GM23338 (cell line): ENCODE results near the gene DNAH9. TPM values are rescaled to one million over a fixed set of nuclear protein-coding genes. Genes with fewer than 3 reads are reported as not detected.

Experiments used
- ATAC-seq: fragments of 200-7000 bp; cut with Tn5 transposase; 3 replicates; pipeline ENCODE4 v1.9.1; 2020
- DNase-seq: peaks from one replicate; pipeline ENCODE4 v3.0.0-alpha.2; 2015; ENCODE audit warnings: low spot score
- H2AFZ ChIP-seq: fragments of 200-600 bp; sonication (generic); 2 replicates; pipeline ENCODE4 v1.8.0; 2016; ENCODE audit warnings: antibody characterized with exemption, mild to moderate bottlenecking, moderate library complexity
- H3F3A ChIP-seq: fragments of 200-600 bp; sonication (generic); replicated peaks from 2 replicates; pipeline ENCODE4 v1.8.0; 2017; ENCODE audit warnings: antibody characterized with exemption, mixed run types, low read depth
- H3K27ac ChIP-seq: fragments of 200-600 bp; sonication (generic); 2 replicates; pipeline ENCODE4 v1.6.1; 2016; ENCODE audit warnings: low read depth
- H3K27me3 ChIP-seq: fragments of 200-600 bp; sonication (generic); 2 replicates; pipeline ENCODE4 v1.8.0; 2016; ENCODE audit warnings: mild to moderate bottlenecking, mixed run types, moderate library complexity; ENCODE audit not compliant: insufficient read depth
- H3K36me3 ChIP-seq: fragments of 200-600 bp; sonication (generic); 2 replicates; pipeline ENCODE4 v1.8.0; 2016; ENCODE audit warnings: mild to moderate bottlenecking; ENCODE audit not compliant: insufficient read depth
- H3K4me1 ChIP-seq: fragments of 200-600 bp; sonication (generic); 2 replicates; pipeline ENCODE4 v1.8.0; 2016; ENCODE audit warnings: mild to moderate bottlenecking, moderate library complexity; ENCODE audit not compliant: insufficient read depth
- H3K4me2 ChIP-seq: fragments of 200-600 bp; sonication (generic); 2 replicates; pipeline ENCODE4 v1.7.1; 2017; ENCODE audit warnings: mixed run types
- H3K4me3 ChIP-seq: fragments of 200-600 bp; sonication (generic); 2 replicates; pipeline ENCODE4 v1.6.1; 2016; ENCODE audit warnings: mixed run types
- H3K79me2 ChIP-seq: fragments of 200-600 bp; sonication (generic); replicated peaks from 2 replicates; pipeline ENCODE4 v1.8.0; 2017; ENCODE audit warnings: mild to moderate bottlenecking; ENCODE audit not compliant: insufficient read depth
- H3K9me2 ChIP-seq: fragments of 200-600 bp; sonication (generic); 2 replicates; pipeline ENCODE4 v1.8.0; 2017; ENCODE audit not compliant: insufficient read depth
- H4K20me1 ChIP-seq: fragments of 200-600 bp; sonication (generic); replicated peaks from 2 replicates; pipeline ENCODE4 v1.8.0; 2017; ENCODE audit warnings: mild to moderate bottlenecking; ENCODE audit not compliant: insufficient read depth
- H3K27ac Mint-ChIP-seq: 2 replicates; pipeline ENCODE4 v1.8.0; 2020; ENCODE audit warnings: inconsistent platforms, mild to moderate bottlenecking, moderate library complexity, mixed read lengths
- H3K27me3 Mint-ChIP-seq: 3 replicates; pipeline ENCODE4 v1.8.0; 2022; ENCODE audit warnings: low read depth, mild to moderate bottlenecking, moderate library complexity, mixed read lengths, inconsistent platforms; ENCODE audit not compliant: insufficient read depth, poor library complexity
- H3K36me3 Mint-ChIP-seq: 3 replicates; pipeline ENCODE4 v1.8.0; 2021; ENCODE audit warnings: low read depth, mild to moderate bottlenecking, inconsistent platforms, moderate library complexity, mixed read lengths
- H3K4me1 Mint-ChIP-seq: 3 replicates; pipeline ENCODE4 v1.8.0; 2020; ENCODE audit warnings: mild to moderate bottlenecking, inconsistent platforms, mixed read lengths
- H3K4me3 Mint-ChIP-seq: 3 replicates; pipeline ENCODE4 v1.8.0; 2021; ENCODE audit warnings: moderate library complexity, mild to moderate bottlenecking, inconsistent platforms, mixed read lengths
- H3K9me3 Mint-ChIP-seq: 3 replicates; pipeline ENCODE4 v1.8.0; 2020; ENCODE audit warnings: moderate library complexity, mild to moderate bottlenecking, inconsistent platforms, mixed read lengths
- CREB1 ChIP-seq: fragments of 250-450 bp; sonication (Bioruptor Pico); IDR thresholded peaks from 2 replicates; pipeline ENCODE4 v1.5.0; 2020; ENCODE audit warnings: low read depth, mild to moderate bottlenecking, moderate library complexity
- EZH2 ChIP-seq: fragments of 200-600 bp; sonication (generic); IDR thresholded peaks from one replicate; pipeline ENCODE4 v1.8.0; 2017; ENCODE audit warnings: antibody characterized with exemption, mild to moderate bottlenecking, low read depth; ENCODE audit not compliant: unreplicated experiment
- EZH2phosphoT487 ChIP-seq: fragments of 200-600 bp; sonication (generic); IDR thresholded peaks from one replicate; pipeline ENCODE4 v1.8.1; 2018; ENCODE audit warnings: antibody characterized with exemption; ENCODE audit not compliant: unreplicated experiment
- JUNB ChIP-seq: IDR thresholded peaks from one replicate; pipeline ENCODE4 v1.6.1; 2016; ENCODE audit warnings: antibody characterized with exemption; ENCODE audit not compliant: unreplicated experiment
- NANOG ChIP-seq: IDR thresholded peaks from 2 replicates; pipeline ENCODE4 v1.6.1; 2016; ENCODE audit warnings: antibody characterized with exemption, borderline replicate concordance
- POLR2AphosphoS5 ChIP-seq: IDR thresholded peaks from 2 replicates; pipeline ENCODE4 v1.6.1; 2016; ENCODE audit warnings: antibody characterized with exemption, low read depth
- STAT1 ChIP-seq: IDR thresholded peaks from one replicate; pipeline ENCODE4 v1.6.1; 2016; ENCODE audit warnings: antibody characterized with exemption; ENCODE audit not compliant: unreplicated experiment
- ZNF114 ChIP-seq: fragments of 250-450 bp; sonication (Bioruptor Pico); IDR thresholded peaks from 2 replicates; pipeline ENCODE4 v1.5.0; 2020; ENCODE audit warnings: mild to moderate bottlenecking, moderate library complexity
- ZNF331 ChIP-seq: fragments of 250-450 bp; sonication (Bioruptor Pico); IDR thresholded peaks from 2 replicates; pipeline ENCODE4 v1.5.0; 2020; ENCODE audit warnings: low read depth, mild to moderate bottlenecking, moderate library complexity
- polyA plus RNA-seq: library from polyadenylated mRNA; unstranded; fragments of >200 nt; fragmentation: Nextera tagmentation; extraction: Ambion mirVana; gene quantifications from 2 replicates; pipeline ENCODE4 v1.2.1, GENCODE V29; 2016
- total RNA-seq: library from RNA; depleted of rRNA; stranded (reverse); fragments of >200 nt; shearing (Covaris generic); gene quantifications from 2 replicates; pipeline ENCODE4 v1.2.3, GENCODE V29; 2014
- TF ChIP-seq, protein P1 (sequence below): IDR thresholded peaks from one replicate; pipeline ENCODE4 v1.6.1; 2018; ENCODE audit warnings: antibody characterized with exemption; ENCODE audit not compliant: unreplicated experiment
- TF ChIP-seq, protein P2 (sequence below): IDR thresholded peaks from 2 replicates; pipeline ENCODE4 v1.6.1; 2016; ENCODE audit warnings: antibody characterized with exemption
- TF ChIP-seq, protein P3 (sequence below), 2 experiments: fragments of 200-600 bp in 1 of 2; sonication (generic) in 1 of 2; conservative IDR thresholded peaks; 2 replicates each; pipeline versions ENCODE4 v1.5.1 to v1.6.1; 2016 to 2017; ENCODE audit warnings: antibody characterized with exemption in 2 of 2, low read depth in 2 of 2, mild to moderate bottlenecking in 2 of 2, moderate library complexity in 1 of 2
- TF ChIP-seq, protein P4 (sequence below): fragments of 250-450 bp; sonication (Bioruptor Pico); IDR thresholded peaks from 2 replicates; pipeline ENCODE4 v1.5.0; 2020; ENCODE audit warnings: mild to moderate bottlenecking, moderate library complexity

Gene DNAH9
- total and polyA plus RNA-seq, 2 experiments from 2014 or later = not detected

DNA sequence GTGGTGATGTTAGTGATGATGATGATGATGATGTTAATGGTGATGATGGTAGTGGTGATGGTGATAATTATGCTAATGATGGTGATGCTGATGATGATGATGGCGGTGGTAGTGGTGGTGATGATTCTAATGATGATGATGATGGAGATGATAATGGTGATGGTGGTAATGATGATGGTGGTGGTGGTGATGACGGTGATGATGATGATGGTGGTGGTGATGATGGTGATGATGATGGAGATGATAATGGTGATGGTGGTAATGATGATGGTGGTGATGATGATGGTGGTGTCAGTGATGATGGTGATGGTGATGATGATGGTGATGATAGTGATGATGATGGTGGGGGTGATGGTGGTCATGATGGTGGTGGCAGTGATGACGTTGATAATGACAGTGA lies 132.5 kb downstream of the DNAH9 start:
- Mint-ChIP-seq H3K36me3 (peaks cover 57% of the 10 kb centered on the region), H3K9me3 (no peaks in the 10 kb centered on the region; the same call in 1 of the 3 replicates), H3K4me1 (no peaks in the 10 kb centered on the region), H3K4me3 (no peak overlapping the region), H3K27ac (no peak overlapping the region), H3K27me3 (peaks cover 5% of the 10 kb centered on the region)
- no peak overlapping the region for H3K27ac ChIP-seq
- H2AFZ ChIP-seq = no peak overlapping the region
- no peaks in the 10 kb centered on the region for H3K79me2 ChIP-seq
- no peaks in the 10 kb centered on the region for H3F3A ChIP-seq
- no peak overlapping the region for H3K4me3 ChIP-seq
- DNase-seq (no peak), ATAC-seq (no peak)
- H3K9me2 ChIP-seq = no peaks in the 10 kb centered on the region
- TF ChIP-seq ZNF331 (no peak), JUNB (no peak), ZNF114 (no peak), EZH2phosphoT487 (no peak), EZH2 (no peak), POLR2AphosphoS5 (no peak), CREB1 (CRISPR knock-in tag) (no peak), NANOG (no peak), STAT1 (no peak)
- TF ChIP-seq, protein P1, sequence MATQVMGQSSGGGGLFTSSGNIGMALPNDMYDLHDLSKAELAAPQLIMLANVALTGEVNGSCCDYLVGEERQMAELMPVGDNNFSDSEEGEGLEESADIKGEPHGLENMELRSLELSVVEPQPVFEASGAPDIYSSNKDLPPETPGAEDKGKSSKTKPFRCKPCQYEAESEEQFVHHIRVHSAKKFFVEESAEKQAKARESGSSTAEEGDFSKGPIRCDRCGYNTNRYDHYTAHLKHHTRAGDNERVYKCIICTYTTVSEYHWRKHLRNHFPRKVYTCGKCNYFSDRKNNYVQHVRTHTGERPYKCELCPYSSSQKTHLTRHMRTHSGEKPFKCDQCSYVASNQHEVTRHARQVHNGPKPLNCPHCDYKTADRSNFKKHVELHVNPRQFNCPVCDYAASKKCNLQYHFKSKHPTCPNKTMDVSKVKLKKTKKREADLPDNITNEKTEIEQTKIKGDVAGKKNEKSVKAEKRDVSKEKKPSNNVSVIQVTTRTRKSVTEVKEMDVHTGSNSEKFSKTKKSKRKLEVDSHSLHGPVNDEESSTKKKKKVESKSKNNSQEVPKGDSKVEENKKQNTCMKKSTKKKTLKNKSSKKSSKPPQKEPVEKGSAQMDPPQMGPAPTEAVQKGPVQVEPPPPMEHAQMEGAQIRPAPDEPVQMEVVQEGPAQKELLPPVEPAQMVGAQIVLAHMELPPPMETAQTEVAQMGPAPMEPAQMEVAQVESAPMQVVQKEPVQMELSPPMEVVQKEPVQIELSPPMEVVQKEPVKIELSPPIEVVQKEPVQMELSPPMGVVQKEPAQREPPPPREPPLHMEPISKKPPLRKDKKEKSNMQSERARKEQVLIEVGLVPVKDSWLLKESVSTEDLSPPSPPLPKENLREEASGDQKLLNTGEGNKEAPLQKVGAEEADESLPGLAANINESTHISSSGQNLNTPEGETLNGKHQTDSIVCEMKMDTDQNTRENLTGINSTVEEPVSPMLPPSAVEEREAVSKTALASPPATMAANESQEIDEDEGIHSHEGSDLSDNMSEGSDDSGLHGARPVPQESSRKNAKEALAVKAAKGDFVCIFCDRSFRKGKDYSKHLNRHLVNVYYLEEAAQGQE = no peak
- TF ChIP-seq, protein P2, sequence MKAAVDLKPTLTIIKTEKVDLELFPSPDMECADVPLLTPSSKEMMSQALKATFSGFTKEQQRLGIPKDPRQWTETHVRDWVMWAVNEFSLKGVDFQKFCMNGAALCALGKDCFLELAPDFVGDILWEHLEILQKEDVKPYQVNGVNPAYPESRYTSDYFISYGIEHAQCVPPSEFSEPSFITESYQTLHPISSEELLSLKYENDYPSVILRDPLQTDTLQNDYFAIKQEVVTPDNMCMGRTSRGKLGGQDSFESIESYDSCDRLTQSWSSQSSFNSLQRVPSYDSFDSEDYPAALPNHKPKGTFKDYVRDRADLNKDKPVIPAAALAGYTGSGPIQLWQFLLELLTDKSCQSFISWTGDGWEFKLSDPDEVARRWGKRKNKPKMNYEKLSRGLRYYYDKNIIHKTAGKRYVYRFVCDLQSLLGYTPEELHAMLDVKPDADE = no peak
- TF ChIP-seq, protein P3, sequence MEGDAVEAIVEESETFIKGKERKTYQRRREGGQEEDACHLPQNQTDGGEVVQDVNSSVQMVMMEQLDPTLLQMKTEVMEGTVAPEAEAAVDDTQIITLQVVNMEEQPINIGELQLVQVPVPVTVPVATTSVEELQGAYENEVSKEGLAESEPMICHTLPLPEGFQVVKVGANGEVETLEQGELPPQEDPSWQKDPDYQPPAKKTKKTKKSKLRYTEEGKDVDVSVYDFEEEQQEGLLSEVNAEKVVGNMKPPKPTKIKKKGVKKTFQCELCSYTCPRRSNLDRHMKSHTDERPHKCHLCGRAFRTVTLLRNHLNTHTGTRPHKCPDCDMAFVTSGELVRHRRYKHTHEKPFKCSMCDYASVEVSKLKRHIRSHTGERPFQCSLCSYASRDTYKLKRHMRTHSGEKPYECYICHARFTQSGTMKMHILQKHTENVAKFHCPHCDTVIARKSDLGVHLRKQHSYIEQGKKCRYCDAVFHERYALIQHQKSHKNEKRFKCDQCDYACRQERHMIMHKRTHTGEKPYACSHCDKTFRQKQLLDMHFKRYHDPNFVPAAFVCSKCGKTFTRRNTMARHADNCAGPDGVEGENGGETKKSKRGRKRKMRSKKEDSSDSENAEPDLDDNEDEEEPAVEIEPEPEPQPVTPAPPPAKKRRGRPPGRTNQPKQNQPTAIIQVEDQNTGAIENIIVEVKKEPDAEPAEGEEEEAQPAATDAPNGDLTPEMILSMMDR (conservative IDR thresholded peaks at IDR 0.05; ENCODE audit: low read depth in 2 of 2) = no peak
- TF ChIP-seq, protein P4, sequence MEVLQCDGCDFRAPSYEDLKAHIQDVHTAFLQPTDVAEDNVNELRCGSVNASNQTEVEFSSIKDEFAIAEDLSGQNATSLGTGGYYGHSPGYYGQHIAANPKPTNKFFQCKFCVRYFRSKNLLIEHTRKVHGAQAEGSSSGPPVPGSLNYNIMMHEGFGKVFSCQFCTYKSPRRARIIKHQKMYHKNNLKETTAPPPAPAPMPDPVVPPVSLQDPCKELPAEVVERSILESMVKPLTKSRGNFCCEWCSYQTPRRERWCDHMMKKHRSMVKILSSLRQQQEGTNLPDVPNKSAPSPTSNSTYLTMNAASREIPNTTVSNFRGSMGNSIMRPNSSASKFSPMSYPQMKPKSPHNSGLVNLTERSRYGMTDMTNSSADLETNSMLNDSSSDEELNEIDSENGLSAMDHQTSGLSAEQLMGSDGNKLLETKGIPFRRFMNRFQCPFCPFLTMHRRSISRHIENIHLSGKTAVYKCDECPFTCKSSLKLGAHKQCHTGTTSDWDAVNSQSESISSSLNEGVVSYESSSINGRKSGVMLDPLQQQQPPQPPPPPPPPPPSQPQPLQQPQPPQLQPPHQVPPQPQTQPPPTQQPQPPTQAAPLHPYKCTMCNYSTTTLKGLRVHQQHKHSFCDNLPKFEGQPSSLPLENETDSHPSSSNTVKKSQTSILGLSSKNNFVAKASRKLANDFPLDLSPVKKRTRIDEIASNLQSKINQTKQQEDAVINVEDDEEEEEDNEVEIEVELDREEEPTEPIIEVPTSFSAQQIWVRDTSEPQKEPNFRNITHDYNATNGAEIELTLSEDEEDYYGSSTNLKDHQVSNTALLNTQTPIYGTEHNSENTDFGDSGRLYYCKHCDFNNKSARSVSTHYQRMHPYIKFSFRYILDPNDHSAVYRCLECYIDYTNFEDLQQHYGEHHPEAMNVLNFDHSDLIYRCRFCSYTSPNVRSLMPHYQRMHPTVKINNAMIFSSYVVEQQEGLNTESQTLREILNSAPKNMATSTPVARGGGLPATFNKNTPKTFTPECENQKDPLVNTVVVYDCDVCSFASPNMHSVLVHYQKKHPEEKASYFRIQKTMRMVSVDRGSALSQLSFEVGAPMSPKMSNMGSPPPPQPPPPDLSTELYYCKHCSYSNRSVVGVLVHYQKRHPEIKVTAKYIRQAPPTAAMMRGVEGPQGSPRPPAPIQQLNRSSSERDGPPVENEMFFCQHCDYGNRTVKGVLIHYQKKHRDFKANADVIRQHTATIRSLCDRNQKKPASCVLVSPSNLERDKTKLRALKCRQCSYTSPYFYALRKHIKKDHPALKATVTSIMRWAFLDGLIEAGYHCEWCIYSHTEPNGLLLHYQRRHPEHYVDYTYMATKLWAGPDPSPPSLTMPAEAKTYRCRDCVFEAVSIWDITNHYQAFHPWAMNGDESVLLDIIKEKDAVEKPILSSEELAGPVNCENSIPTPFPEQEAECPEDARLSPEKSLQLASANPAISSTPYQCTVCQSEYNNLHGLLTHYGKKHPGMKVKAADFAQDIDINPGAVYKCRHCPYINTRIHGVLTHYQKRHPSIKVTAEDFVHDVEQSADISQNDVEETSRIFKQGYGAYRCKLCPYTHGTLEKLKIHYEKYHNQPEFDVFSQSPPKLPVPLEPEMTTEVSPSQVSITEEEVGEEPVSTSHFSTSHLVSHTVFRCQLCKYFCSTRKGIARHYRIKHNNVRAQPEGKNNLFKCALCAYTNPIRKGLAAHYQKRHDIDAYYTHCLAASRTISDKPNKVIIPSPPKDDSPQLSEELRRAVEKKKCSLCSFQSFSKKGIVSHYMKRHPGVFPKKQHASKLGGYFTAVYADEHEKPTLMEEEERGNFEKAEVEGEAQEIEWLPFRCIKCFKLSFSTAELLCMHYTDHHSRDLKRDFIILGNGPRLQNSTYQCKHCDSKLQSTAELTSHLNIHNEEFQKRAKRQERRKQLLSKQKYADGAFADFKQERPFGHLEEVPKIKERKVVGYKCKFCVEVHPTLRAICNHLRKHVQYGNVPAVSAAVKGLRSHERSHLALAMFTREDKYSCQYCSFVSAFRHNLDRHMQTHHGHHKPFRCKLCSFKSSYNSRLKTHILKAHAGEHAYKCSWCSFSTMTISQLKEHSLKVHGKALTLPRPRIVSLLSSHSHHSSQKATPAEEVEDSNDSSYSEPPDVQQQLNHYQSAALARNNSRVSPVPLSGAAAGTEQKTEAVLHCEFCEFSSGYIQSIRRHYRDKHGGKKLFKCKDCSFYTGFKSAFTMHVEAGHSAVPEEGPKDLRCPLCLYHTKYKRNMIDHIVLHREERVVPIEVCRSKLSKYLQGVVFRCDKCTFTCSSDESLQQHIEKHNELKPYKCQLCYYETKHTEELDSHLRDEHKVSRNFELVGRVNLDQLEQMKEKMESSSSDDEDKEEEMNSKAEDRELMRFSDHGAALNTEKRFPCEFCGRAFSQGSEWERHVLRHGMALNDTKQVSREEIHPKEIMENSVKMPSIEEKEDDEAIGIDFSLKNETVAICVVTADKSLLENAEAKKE (CRISPR knock-in tag) = no peak
- no peaks in the 10 kb centered on the region for H3K4me1 ChIP-seq
- H3K36me3 ChIP-seq = no peaks in the 10 kb centered on the region
- no peaks in the 10 kb centered on the region for H4K20me1 ChIP-seq
- H3K27me3 ChIP-seq = no peaks in the 10 kb centered on the region
- no peak overlapping the region for H3K4me2 ChIP-seq
